GM19467 (cell line): ENCODE data around the gene RPL6.
"Not testable (repeated sequence)": the region's sequence is repeated elsewhere in the genome, so short reads cannot be mapped to it uniquely, and the experiment has no call there.

Experiments
- ATAC-seq: cut with Tn5 transposase; IDR thresholded peaks from one replicate; pipeline ENCODE4 v1.9.1; 2021; ENCODE audit warnings: mild to moderate bottlenecking, moderate library complexity; ENCODE audit not compliant: unreplicated experiment

RPL6 gene

DNA sequence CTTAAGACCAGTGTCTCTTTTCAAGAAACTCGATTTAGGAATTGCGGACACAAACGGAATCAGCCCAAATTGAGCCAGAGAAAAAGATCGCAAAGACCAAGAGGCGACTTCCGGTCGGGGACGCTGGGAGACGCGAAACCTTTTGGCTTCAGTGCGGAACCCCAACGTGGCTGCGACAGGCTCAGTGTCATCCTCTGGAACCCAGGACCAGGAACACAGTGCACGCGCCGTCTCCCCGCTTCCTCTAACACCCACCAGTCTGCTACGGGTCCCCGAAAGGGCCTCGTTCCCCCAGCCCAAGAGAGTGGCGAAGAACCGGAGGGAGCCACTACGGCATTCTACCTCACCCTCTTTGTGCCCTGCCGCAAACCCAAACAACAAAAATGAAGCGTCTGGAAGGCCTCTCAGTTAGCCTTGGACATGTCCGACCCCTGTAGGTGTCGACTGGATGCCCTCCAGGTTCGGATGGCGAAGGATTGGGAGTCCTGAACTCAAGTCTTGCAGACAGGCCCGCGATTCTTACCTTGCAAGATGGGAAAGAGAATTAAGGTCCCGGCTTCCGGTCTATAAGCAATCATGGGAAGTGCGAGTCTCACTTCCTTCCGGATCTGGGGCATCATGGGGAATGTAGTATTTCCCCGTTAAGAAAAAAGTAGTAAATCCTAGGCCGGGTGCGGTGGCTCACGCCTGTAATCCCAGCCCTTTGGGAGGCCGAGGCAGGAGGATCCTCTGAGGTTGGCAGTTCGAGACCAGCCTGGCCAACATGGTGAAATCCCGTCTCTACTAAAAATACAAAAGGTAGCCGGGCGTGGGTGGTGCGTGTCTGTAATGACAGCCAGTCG lies at the start of gene RPL6:
Gene RPL6, minus strand, starts transcription at position 542 of the 842 bp plus-strand sequence. CDS start 949 bp downstream, outside the sequence.
- peak; percentile 75 for ATAC-seq

DNA sequence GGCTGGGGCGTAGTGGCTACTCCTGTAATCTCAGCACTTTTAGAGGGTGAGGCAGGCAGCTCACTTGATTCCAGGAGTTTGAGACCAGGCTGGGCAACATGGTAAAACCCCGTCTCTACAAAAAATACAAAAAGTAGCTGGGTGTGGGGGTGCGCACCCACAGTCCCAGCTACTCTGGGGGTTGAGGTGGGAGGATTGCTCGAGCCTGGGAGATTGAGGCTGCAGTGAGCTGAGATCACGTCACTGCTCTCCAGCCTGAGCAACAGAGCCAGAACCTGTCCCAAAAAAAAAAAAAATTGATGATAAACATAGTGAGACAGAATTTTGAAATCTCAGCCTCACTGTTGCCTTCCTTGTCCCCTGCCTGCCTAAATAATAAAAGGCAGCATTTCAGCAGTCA lies 49.3 kb upstream of the RPL6 start:
- ATAC-seq: no peak

- no peak for ATAC-seq
Observed at GRCh38 chr12:112458330-112458729, 48.9 kb upstream of the RPL6 start.

DNA sequence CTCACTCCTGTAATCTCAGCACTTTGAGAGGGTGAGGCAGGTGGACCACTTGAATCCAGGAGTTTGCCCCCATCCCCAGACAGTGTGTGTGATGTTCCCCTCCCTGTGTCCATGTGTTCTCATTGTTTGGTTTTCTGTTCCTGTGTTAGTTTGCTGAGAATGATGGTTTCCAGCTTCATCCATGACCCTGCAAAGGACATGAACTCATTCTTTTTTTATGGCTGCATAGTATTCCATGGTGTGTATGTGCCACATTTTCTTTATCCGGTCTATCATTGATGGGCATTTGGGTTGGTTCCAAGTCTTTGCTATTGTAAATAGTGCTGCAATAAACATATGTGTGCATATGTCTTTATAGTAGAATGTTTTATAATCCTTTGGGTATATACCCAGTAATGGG lies 47.7 kb upstream of the RPL6 start:
- not testable (repeated sequence) for ATAC-seq

- no peak for ATAC-seq
Observed at GRCh38 chr12:112456029-112456428, 46.6 kb upstream of the RPL6 start.

DNA sequence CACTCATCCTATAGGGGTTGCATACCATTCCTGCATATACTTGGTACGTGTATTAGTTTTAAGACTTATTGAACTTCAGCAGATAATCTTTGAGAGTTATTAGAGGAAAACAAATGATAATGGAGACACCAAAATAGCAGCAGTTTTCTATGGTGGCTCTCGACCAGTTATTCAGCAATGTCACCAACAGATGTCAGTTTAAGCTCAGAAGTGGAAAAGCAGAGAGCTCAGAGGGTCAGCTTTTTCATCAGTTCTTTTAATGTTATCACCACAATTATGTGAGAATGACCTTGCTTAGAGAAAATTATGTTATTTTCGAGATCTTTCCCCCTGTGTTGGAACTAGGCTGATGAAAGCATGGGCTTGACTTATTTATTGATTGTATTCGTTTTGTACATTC lies 41.3 kb upstream of the RPL6 start:
- no peak for ATAC-seq

GRCh38 chr12:112448165-112448564 lies 38.8 kb upstream of the RPL6 start:
- not testable (repeated sequence) for ATAC-seq

DNA sequence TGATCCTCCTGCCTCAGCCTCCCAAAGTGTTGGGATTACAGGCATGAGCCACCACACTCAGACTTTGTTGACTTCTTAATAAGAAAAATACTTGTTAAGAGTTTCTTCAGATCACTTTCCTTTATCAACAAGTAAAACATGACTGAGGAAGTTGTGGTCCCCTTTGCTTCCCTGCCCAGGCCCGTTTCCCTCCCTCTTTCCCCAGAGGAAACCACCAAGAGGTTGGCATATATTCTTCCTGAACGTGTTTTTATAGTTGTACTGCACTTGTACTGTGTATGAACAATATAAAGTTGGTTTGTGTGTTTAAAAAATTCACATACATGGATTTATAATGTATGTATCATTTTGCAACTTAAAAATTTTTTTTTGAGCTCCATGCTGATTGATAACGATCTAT lies 37.7 kb upstream of the RPL6 start:
- ATAC-seq: no peak

GRCh38 chr12:112446008-112446725 lies 36.8 kb upstream of the RPL6 start:
- ATAC-seq: no peak

GRCh38 chr12:112443916-112444315 lies 34.5 kb upstream of the RPL6 start:
- ATAC-seq: no peak

DNA sequence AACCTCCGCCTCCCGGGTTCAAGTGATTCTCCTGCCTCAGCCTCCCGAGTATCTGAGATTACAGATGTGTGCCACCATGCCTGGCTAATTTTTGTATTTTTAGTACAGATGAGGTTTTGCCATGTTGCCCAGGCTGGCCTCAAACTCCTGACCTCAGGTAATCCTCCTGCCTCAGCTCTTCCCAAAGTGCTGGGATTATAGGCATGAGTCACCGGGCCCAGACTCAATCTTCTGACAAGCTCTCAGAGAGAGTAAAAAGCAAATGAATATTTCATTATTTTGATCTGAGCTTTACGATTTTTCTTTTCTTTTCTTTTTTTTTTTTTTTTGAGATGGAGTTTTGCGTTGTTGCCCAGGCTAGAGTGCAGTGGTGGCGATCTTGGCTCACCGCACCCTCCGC lies 31.2 kb upstream of the RPL6 start:
- not testable (repeated sequence) for ATAC-seq

- ATAC-seq: no peak
Observed at GRCh38 chr12:112439769-112440168, 30.4 kb upstream of the RPL6 start.

DNA sequence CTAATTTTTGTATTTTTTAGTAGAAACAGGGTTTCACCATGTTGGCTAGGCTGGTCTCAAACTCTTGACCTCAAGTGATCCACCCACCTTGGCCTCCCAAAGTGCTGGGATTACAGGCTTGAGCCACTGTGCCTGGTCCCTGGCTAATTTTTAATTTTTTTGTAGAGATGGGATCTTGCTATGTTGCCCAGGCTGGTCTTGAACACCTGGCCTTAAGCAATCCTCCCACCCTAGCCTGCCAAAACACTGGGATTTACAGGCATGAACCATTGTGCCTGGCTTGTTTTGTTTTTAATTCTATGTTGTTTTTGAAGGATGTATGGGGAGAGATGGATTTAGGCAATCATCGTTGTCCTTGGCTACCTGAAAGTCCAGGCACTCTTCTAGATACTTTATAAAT lies 29.2 kb upstream of the RPL6 start:
- ATAC-seq: not testable (repeated sequence)

DNA sequence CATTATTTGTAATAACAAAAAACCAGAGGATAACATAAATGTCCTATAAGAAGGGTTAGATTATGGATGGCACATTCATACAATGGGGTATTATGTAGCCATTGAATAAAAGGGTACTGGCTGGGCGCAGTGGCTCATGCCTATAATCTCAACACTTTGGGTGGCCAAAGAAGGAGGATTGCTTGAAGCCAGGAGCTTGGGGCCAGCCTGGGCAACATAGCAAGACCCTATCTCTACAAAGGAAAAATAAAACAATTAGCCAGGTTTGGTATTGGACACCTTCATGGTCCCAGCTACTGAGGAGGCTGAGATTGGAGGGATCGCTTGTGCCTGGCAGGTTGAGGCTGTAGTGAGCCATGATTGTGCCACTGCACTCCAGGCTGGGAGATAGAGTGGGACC lies 24.1 kb upstream of the RPL6 start:
- ATAC-seq: no peak

- no peak for ATAC-seq
Observed at GRCh38 chr12:112431965-112432364, 22.6 kb upstream of the RPL6 start.

GRCh38 chr12:112430929-112431328 lies 21.5 kb upstream of the RPL6 start:
- ATAC-seq: no peak

DNA sequence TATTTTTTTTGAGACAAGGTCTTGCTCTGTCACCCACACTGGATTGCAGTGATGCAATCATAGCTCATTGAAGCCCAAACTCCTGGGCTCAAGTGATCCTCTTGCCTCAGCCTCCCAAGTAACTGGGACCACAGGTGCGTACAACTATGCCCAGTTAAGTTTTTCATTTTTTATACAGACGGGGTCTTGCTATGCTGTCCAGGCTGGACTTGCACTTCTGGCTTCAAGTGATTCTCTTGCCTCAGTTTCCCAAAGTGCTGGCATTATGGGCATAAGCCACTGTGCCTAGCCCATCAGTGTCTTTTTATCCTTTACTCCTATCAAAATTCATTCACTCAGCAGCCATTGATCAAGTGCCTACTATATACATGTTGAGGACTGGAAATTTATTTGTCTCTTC lies 18.4 kb upstream of the RPL6 start:
- no peak for ATAC-seq

- ATAC-seq: no peak
Observed at GRCh38 chr12:112425582-112426382, 16.4 kb upstream of the RPL6 start.

DNA sequence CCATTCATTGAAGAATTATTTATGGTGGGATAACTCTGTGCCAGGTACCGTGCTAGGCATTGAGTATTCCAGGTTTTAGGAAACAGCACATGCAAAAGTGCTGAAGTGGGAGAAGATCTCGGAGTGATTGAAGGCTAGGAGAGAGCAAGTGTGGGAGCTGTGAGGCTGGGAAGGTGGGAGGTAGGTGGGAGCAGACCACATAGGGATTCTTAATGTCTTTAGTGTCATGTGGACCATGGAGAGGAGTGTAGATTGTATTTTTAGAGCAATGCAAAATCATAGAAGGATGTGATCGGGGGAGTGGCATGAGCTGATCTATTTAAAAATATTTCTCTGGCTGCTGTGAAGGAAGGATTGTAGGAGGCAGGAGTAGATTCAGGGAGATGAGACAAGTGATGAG lies 14.7 kb upstream of the RPL6 start:
- ATAC-seq: no peak

DNA sequence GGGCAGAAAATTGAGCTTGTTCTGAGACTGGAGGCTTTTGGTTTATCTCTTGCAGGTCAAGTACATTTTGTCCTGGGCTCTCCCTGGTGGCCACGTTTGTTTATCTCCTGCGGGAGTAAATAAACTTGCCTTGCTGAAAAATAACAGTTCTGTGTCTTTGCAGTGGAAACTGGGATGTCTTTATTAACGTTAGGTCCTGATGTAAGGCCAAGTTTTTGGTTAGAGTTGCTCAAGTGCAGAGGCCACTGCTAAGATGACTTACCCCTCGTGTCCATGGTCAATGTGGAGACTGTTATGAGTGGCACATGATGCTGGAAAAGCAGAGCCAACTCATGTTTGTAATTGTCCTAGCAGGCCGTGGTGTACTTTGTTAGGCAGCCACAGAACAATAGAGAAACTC lies 13.1 kb upstream of the RPL6 start:
- ATAC-seq: no peak

GRCh38 chr12:112421363-112421762 lies 12.0 kb upstream of the RPL6 start:
- no peak for ATAC-seq
